HG03575 (cell line): ENCODE data around the gene SUCLA2.
"Not testable (repeated sequence)": the region's sequence is repeated elsewhere in the genome, so short reads cannot be mapped to it uniquely, and the experiment has no call there.

ENCODE experiments used
- ATAC-seq: cut with Tn5 transposase; IDR thresholded peaks from one replicate; pipeline ENCODE4 v1.9.1; 2021; ENCODE audit not compliant: unreplicated experiment, insufficient number of reproducible peaks, low FRiP score; ENCODE audit errors: extremely low read depth

SUCLA2 gene

GRCh38 chr13:48001114-48001881, at the start of gene SUCLA2:
Gene SUCLA2 (minus strand): TSS chr13:48001273. CDS start chr13:48001269, 4 bp downstream.
- ATAC-seq = peak; percentile 85

- no peak for ATAC-seq
These were observed 49.5 kb upstream of the SUCLA2 start for GRCh38 chr13:48050550-48050949.

GRCh38 chr13:48043789-48044503, 42.9 kb upstream of the SUCLA2 start:
- no peak for ATAC-seq

GRCh38 chr13:48042894-48043293, 41.8 kb upstream of the SUCLA2 start:
- no peak for ATAC-seq

- ATAC-seq = no peak
These were observed 39.8 kb upstream of the SUCLA2 start for GRCh38 chr13:48040896-48041295.

- ATAC-seq = no peak
These were observed 39.0 kb upstream of the SUCLA2 start for GRCh38 chr13:48040049-48040448.

DNA sequence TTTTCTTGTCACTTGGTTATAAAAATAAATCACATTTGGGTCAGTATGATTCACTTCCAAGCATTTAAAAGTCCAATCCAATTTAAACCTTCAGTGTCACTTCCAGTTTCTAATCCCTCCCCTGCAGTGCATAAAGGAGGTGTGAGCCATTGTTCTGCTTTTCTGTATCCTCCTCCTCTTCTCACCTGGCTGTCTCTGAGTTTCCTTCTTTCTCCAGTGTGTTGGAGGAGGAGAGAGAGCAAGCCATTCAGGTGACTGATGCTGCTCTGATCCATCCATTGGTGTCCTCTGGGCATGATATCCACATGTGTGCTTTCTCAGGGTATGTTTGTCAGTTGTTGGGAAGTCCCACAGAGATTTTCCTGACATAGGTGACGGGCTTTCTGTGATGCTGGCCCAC, 37.7 kb upstream of the SUCLA2 start:
- no peak for ATAC-seq

GRCh38 chr13:48037346-48038173, 36.5 kb upstream of the SUCLA2 start, which contains the start of gene NUDT15:
Gene NUDT15 (plus strand): TSS chr13:48037726. CDS start chr13:48037747, 21 bp downstream.
- peak; percentile 74 for ATAC-seq

GRCh38 chr13:48029859-48030258, 28.8 kb upstream of the SUCLA2 start:
- ATAC-seq = no peak

GRCh38 chr13:48028066-48028465, 27.0 kb upstream of the SUCLA2 start:
- ATAC-seq = no peak

- ATAC-seq = no peak
These were observed 18.7 kb upstream of the SUCLA2 start for GRCh38 chr13:48019796-48020195.

DNA sequence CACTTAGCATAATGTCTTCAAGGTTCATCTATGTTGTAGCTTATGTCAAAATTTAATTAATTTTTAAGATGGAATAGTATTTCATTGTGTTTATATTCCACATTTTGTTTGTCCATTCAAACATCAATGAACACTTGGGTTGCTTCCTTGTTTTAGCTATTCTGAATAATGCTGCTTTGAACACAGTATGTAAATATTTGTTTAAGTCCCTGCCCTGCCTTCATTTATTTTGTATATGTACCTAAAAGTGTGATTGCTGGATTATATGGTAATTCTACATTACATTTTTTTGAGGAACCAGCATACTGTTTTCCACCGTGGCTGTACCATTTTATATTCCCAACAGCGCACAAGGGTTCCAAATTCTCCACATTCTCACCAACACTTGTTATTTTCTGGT, 17.6 kb upstream of the SUCLA2 start:
- ATAC-seq = no peak

- no peak for ATAC-seq
These were observed 13.3 kb upstream of the SUCLA2 start for GRCh38 chr13:48014359-48014758.

DNA sequence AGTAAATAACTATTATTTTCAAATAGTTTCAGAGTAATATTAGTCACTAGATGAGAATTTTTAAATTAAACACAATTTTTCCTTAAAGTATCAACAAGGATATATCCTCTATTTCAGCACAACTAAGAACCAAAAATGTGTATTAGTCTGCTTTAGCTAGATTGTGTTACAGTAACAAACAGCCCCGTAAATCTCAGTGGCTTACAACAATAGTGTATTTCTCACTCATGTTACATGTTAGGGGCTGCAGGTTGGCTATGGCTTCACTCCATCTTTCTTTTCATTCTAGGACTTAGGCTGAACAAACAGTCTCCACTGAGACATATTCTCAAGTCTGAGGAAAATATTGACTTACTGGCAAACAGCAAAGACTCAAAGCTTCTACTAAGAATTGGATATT, 11.6 kb upstream of the SUCLA2 start:
- ATAC-seq = no peak

DNA sequence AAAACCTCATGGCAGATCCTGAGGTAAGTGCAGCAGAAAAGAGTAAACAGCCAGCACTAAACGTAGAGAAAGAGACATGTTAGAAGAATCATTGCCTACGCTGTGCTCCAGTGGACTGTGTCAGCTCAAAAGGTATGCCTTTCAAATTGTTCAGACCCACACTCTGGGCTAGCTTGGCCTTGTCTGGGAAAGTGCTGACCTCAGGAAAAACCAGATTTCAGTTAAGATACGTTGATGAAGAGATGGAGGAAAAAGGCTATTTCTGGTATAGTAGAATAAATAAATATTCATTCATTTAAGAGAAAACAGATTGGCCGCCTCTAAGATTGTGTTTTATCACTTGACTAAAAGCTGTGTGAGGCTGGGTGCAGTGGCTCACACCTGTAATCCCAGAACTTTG, 9.6 kb upstream of the SUCLA2 start:
- no peak for ATAC-seq

- ATAC-seq = no peak
These were observed 8.2 kb upstream of the SUCLA2 start for GRCh38 chr13:48009284-48009683.

GRCh38 chr13:48006396-48006795, 5.3 kb upstream of the SUCLA2 start:
- ATAC-seq = no peak

GRCh38 chr13:48004201-48004600, 3.1 kb upstream of the SUCLA2 start:
- ATAC-seq = no peak

DNA sequence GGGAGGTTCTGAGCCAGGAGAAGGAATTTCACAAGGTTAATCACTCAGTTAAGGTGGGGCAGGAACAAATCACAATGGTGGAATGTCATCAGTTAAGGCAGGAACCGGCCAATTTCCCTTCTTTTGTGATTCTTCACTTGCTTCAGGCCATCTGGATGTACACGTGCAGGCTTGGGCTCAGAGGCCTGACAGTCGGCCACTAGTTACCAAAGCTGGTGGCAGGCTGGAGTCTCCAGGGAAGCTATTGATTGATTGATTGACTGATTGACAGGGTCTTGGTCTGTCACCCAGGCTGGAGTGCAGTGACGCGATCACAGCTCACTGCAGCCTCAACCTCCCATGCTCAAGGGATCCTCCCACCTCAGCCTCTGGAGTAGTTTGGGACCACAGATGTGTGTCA, 926 bp upstream of the SUCLA2 start:
- not testable (repeated sequence) for ATAC-seq
